ENCODE measurements around the gene YIPF3.
"Not testable (repeated sequence)": the region's sequence is repeated elsewhere in the genome, so short reads cannot be mapped to it uniquely, and the experiment has no call there.

The YIPF3 gene

DNA sequence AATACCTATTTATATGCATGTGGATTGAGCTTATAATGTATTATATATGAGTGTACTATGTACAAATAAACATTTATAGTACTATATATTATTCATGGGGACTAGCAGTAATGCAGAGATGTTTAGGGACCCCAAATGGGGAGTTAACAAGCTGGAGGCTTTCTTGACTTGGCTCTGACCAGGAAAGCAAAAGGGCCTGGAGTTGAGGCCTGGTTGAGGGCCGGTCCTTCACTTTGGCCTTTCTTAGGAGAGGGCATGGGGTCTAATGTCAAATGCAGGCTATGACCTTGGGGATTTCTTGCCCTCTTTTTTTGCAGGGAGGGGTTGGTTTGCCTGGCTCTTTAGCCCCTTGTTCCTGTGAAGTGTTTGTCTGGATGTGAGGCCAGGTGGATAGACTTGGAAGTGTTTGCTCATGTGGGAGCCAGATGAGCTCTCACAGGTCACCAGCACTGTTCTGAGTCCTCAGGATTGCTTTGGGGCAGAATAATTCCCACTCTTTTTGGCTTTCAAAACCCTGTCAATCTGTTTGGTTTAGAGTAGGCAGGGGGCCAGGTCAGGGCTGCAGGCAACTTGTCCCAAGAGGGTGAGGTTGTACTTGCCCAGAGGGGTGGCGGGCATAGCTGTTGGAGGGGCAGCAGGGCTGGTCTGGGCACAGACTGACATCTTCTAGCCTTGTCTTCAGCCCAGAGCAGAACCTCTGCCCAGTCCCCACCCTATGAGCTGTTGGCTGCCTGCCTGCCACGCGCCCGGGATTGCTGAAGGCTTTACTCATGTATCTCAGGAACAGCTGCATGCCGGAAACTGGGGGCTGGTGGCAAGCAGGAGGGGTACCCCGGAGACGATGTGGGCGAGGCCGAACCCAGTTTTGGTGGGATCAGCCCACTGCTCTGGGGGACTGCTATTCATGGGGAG is 24.7 kb downstream of the YIPF3 start:
- no peak for DNase-seq

DNA sequence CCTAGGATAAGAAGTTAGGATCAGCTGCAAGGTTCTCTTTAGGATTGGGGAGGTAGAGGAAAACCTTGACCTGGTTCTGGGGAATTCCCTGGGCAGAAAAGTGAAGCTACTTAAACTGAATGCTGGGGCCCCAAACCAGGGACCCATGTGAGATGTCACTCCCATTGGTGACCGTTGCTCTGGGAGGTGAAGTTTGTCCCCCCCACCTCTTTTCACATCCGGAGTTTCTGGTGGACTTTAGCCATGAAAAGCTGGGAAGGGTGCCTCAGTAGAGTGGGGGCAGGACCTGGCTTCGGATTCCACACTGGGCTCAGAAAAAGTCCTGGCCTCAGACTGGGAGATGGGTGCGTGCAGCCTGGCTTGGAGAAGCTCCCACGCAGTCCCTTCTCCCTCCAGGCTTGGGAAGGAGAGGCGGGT is 26.2 kb downstream of the YIPF3 start:
- DNase-seq: no peak

DNA sequence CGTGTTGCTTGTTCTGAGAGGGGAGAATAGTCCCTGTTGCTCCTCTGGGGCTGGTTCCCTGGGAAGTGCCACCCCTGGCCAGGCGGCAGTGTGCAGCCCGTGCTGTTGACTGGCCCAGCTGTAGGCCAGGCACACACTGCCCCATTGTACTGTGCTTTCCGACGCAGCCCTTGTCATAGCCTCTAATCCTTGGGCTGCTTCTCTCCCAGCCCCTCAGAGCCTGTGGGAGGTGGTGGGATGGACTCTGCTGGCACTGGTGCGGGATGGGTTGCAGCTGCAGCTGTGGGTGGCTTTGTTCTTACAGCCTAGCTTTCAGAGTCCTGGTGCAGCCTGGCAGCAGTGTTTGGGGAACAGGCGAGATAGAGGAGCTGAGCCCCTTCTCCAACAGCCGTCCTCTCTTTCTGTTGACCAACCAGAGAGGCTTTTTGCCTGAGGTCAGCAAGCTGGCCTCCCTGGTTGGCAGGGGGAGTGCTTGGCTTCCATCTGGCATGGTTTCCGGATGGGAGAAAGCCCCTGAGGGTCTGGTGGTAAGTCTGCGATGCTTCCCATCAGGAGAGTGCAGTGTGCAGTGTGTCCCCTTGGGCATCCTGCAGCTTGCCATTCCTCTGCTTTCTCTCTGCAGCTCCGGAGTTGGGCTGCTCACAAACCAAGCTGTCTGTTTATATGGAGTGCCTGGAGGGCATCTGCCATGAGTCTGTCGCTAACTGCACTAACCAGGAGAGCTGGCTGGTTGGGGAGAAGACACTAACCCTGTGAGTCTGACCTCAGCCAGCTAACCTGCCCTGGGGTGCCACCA is 27.3 kb downstream of the YIPF3 start:
- DNase-seq: no peak

DNA sequence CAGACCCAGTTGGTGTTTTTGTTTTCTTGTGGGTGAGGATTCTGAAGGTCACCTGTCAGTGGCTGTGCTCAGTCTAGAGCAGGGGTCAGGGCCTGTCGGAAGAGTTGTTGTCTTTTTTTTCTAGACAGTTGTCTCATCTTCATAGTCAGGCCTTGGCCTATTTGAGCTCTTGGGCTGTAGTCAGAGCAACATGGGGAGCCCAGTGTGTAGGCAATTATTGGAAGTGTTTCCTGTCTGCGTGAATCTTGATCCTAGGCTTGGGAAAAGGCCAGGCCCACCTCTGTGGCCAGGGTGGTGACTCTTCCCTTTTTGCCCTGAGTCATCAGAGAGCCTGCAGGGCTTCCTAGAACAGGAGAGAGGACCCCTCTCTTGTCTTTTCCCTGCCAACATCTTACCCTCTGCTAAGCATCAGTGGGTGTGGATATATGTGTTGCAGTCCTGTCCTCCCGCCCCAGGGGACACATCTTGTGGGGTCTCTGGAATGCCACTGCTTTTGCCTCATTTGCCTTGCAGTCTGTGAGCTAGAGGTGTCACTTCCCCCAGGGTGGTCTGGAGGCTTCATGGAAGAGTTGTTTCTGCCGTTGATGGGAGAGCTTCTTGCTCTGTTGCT is 28.0 kb downstream of the YIPF3 start:
- no peak for DNase-seq

DNA sequence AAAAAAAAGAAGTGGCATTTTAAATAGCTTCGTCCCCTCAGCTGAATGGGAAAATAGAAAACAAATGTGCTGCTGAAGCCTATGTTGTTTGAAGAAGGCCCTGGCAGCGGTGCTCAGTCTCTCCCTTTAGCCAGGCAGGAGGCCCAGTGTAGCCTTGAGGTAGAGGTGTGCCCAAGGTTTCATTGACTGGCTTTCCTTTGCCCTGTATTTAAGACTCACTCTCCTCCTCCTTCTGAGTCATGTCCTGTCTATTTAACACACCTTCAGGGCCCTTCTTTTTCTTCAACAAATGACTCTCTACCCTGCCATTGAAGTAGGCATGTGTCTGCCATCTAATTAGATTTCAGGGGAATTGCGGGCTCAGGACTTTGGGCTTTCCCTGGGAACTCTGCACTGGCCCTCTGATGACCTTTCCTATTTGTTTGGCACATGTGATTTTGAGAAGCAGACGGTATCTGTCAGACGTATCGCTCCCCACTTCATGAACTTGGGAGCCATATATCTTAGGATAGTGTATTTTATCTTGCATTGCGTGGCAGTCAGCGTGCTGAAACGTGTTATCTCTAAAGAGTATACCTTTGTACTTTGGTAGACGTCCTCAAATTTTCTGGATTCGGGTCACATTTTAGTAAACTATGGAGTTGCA is 35.0 kb downstream of the YIPF3 start:
- no peak for DNase-seq

DNA sequence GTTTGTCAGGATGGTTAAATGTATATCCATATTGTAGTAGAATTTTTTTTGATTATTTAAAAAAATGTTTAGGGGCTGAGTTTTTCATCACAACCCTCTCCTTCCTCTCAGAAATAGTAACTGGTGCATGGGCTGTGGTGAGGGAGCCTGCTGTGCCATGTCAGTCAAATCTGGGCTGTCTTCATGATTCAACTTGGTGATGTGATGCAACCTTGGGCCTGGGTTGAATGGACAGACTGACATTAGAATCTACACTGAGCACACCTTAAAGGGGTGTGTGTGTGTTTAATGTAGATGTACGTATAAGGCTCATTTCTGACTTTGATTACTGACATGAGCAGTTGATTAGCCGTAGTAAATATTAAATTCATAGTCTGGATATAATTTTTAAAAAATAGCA is 35.7 kb downstream of the YIPF3 start:
- no peak for DNase-seq

DNA sequence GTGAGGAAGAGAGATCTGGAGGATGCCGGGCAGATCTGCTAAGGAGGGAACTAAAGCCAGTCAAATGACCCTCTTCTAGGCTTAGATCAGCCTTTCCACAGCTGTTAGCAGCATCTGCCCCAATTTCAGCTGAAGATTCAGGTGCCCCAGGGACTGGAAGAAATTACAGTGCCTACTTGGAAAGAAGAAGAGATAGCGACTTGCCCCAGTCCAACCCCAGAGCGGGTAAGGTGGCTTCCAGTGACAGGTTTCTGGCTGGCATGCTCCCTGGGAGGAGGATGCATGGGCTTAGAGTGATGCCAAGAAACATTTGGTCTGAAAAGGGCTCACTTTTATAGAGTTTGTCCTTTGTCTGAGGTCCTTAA is 38.7 kb downstream of the YIPF3 start:
- DNase-seq: no peak

DNA sequence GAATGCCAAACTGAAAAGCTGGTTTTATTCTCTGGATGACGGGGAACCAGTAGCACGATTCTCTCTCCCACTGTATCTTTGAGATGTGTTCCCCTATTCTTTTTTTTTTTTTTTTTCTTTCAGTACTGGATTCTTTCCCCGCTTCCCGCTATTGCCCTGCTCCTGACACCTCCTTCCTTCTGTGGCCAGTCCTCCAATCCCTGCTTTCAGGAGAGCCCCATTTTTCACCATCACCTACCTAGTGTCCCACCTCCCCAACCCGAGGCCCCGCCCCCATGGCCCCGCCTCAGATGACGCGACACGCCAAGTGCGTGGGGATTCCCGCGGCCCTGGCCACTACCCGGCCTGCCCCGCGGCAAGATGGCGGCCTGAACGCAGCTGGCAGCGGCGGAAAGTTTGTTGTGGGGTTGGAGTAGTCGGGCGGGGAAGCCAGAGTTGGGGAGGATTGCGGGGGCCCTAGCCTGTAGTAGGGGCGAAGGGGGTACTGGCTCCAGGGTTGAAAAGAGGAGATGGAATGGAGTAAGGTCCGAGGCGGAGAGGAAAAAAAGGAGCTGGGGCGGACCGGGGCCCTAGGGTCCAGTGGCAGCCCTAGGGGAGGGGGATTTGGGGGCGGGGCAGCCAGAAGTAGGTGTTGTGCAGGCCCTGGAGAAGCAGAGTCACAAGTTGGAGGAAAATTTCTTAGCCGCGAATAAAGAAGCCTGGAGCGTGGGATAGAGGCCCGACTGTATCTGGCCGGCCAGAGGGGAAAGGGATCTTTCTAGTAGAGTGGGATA is 39.3 kb downstream of the YIPF3 start, which contains the start of gene TJAP1:
TJAP1 (plus strand) TSS at position 336 of the 773 bp plus-strand sequence. CDS start 21,432 bp downstream, outside the sequence.
- DNase-seq: peak; percentile 90

DNA sequence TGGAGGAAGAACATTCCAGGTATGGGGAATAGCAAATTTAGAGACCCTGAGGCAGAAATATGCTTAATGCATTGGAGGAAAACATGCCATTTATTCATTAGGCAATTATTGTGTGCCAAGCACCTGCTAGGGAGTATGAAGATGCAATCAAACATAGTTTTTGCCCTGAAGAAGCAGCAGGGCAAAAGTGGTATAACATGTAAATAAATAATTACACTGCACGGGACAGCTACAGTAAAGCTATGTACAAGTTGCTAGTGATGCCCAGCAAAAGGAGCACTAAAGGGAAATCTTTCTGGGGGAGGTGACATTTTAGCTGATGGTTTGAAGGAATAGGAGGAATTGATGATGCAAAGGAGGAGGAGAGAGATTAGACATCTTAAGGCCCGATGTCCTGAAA is 40.0 kb downstream of the YIPF3 start:
- DNase-seq: no peak

DNA sequence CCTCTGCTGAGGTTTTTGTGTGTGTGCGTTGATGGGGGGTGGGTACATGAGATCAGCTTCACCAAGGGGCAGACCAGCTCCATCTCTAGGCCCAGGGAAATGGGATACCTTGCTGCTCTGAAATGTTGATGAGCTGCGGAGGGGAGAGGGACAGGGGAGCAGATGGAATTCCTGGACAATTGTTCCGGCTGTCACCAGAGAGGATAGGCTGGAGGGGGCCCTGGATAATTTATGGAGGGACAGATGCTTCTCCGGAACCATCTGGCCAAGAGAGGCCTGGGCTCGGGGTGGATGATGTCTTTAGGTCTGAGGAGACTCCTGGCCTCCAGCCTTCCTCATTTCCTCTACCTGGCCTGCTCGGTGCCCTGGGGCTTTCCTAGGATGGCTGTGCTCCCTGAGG is 41.2 kb downstream of the YIPF3 start:
- no peak for DNase-seq

DNA sequence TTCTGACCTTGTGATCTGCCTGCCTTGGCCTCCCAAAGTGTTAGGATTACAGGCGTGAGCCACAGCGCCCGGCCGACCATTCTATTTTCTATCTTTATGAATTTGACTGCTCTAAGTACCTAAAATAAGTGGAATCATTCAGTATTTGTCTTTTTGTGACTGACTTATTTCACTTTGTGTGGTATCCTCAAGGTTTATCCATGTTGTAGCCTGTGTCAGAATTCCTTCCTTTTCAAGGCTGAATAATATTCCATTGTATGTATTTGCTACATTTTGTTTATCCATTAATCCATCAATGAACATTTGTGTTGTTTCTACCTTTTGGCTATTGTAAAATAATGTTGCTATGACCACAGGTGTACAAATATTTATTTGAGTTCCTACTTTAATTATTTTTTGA is 44.2 kb downstream of the YIPF3 start:
- DNase-seq: no peak

DNA sequence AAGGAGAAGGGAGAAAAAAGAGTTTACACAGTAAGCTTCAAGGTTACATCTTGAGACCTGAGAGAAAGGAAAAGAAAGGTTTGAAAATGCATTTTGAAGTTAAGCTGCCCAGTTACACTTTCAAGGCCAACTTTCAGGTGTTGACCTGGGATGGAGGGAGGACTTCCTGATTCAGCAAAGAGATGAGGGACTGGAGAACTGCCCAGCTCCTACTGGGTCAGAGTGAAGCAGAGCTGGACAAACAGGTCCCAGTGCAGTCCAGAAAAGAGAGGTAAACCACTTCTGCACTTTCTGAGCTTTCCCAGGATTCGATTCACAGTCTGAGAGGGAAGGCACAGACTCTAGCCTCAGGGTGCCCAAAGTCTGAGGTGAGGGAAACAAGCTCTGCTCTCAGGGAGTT is 45.3 kb downstream of the YIPF3 start:
- DNase-seq: no peak

DNA sequence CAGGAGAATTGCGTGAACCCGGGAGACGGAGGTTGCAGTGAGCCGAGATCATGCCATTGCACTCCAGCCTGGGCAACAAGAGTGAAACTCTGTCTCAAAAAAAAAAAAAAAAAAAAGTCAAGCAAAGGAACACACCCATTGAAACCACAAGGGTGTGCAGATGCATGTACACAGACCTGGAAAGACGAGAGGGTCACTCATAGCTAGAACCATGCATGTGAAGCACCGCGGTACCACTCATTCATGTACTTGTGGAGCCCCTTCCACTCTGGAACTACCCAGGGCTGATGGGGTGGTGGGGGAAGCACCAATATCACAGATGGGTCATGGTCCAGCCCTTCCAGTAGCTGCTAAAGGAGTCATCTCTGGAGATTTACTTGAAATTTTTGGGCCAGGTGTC is 46.8 kb downstream of the YIPF3 start:
- no peak for DNase-seq

DNA sequence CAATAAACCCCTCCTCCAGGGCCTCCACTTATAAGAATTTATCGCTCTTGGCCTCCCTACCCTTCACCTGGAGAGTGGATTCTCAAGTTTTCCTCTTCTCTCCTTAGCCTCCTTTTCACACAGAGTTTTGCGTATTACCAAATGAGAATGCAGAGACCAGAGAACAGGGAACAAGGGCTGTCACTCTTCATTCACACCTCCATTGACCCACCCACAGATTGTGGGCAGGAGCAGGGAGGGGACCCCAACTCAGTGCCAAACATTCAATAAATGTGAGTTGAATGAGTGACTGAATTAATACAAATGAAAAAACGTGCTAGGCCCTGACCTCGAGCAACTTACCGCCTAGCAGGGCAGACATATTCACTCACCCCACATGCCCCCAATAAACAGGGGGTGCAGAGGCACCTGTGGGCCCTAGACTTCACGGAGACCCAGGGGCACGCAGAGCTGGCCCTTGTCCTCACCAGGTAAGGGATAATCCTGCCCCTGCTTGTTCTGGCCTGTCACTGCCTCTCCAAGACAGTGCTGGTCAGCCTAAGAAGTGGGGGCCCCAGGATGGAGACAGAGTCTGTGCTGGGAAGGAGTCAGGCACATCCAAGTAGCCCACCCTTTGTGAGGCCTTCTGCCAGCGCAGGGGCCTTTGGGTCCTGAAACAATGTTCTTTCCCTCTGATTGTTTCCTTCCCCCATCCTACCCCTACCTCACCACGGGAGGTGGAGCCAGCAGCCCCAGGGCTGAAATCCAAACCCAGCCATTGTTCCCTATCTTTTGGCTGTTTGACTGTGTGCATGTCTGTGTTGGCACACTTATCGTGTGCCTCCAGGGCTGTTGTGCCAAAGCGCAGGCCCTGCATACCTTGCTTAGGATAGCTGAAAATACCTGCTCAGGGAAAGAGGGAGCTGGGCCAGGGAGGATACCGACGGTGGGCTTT is 47.7 kb downstream of the YIPF3 start:
- DNase-seq: no peak

DNA sequence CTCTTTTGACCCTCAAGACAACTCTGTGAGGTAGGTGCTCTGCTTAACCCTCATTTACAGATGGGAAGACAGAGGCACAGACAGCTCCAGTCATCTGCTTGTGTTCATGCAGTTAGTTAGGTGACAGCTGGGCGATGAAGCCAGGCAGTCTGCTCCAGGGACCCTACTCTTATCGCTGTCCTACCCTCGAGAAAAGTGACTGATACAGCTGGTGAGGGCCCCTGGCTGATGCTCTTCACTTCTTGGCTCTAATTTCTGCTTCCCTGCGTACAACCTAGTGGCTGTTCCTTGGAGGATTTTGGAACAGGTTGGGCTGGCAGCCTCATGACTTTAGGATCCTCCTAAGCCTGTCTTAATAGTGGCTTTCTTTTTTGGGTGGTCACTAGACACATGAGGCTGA is 48.5 kb downstream of the YIPF3 start:
- peak; percentile 7 for DNase-seq

DNA sequence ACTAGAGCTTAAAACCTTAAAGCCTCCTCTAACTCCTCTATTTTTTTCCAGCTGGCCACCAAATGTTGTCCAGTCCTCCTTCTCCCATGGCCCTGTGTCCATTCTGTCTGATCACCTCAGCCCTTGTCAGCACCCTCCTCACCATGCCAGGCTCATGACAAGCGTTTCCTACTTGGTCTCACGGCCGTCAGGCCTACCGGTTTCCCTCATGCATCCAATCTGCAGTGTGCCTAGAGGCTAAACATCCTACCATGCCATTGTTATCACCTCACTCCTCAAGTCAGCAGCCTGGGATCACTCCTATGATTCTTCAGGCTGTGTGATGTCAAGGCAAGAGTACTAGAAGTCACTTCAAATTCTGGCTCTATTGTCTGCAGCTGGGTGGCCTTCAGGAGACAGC is 49.0 kb downstream of the YIPF3 start:
- DNase-seq: no peak

DNA sequence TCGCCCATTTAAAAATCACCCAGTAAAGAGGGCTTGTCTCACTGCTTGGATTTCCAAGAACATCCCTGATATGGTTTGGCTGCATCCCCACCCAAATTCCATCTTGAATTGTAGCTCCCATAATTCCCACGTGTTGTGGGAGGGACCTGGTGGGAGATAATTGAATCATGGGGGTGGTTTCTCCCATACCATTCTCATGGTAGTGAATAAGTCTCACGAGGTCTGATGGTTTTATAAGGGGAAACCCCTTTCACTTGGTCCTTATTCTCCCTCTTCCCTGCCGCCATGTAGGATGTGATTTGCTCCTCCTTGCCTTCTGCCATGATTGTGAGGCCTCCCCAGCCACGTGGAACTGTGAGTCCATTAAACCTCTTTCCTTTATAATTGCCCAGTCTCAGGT is 49.5 kb downstream of the YIPF3 start:
- not testable (repeated sequence) for DNase-seq

DNA sequence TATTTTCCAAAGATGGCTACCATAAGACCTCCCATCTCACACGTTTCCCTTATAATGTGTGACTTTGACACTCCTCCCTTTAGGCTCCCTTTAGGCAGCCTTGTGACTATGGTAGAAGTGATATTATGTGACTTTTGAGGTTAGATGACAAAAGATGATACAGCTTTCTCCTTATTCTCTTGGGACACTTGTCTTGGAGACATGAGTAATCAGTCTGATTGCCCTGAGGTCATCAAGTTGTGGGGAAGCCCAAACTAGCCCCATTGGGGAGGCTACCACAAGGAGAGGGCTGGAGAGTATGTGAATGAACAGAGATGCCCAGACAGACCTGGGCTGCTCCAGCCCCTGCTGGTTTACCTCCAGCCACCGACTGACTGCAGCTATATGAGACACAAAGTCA is 50.8 kb downstream of the YIPF3 start:
- DNase-seq: no peak

DNA sequence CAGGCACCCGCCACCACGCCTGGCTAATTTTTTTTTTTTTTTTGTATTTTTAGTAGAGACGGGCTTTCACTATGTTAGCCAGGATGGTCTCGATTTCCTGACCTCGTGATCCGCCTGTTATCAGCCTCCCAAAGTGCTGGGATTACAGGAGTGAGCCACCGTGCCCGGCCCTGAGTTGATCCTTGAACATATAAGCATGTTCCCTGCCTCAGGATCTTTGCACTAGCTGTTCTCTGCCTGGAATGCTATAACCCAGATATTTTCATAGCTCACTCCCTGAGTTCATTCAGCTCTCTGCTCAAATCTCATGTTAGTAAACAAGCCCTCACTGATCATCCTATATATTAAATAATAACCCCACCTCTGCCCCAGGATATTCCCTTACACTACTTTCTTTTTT is 52.4 kb downstream of the YIPF3 start:
- no peak for DNase-seq

DNA sequence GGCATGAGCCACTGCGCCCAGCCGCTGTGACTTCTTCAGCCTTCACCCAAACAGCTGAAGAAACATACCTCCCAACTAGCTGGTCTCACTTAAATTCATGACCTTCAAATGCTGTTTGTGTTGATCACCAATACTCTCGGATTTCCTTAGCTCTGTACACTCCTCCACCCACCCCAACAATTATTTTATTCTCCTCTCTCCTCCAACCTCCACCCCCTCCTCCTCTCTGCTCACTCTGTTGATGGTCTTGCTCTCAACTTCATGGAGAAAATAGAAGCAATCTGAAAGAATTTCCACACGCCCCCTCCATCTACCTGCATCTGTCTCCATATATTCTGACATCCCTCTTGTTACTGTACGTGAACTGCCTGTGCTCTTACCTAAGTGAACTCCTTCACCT is 54.8 kb downstream of the YIPF3 start:
- no peak for DNase-seq

Measured in NCI-H2171 (cell line).